Measurements from ENCODE around the gene C5AR2.
A peak's percentile ranks its signal among the peaks of the same experiment; 100 is the strongest.

The C5AR2 gene

GRCh38 chr19:47390533-47391488 lies 58.8 kb downstream of the C5AR2 start:
- no peak for DNase-seq

- DNase-seq: peak; percentile 79
These were observed 59.7 kb downstream of the C5AR2 start for GRCh38 chr19:47391510-47392223.
